ENCODE data around the gene SOX14.

SOX14 gene

DNA sequence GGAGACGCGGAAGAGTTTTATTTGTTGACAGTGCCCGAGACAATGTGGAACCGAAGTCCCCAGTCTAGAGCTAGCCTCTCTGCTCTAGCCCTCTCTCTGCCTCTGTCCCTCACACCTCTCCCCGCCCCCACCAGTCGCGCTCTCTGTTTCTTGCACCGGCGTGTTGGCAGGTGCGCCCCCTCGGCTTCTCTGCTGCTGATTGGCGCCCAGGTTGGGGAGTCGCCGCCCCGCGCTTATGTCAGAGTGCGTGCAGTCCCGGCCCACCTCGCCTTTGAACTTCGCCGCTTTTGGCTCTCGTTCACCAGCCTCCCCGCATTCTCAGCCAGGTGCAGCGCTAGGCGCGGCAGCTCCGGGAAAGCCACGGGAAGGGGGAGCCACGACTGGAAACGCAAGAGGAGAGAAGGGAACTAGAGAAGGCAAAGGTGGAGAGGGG lies at the start of gene SOX14:
Gene SOX14, plus strand, starts transcription at position 315 of the 433 bp plus-strand sequence. CDS start 470 bp downstream, outside the sequence.
- DNase-seq: peak; percentile 43 to 56

DNA sequence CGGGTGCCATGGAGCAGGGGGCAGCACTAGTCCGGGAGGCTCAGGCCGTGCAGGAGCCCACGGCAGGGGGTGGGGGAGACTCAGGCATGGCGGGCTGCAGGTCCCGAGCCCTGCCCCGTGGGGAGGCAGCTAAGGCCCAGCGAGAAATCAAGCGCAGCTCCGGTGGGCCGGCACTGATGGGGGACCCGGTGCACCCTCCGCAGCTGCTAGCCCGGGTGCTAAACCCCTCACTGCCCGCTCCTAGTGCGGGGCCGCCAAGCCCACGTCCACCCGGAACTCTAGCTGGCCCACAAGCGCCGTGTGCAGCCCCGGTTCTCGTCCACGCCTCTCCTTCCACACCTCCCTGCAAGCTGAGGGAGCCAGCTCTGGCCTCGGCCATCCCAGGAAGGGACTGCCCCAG lies 49.6 kb upstream of the SOX14 start:
- DNase-seq: no peak

DNA sequence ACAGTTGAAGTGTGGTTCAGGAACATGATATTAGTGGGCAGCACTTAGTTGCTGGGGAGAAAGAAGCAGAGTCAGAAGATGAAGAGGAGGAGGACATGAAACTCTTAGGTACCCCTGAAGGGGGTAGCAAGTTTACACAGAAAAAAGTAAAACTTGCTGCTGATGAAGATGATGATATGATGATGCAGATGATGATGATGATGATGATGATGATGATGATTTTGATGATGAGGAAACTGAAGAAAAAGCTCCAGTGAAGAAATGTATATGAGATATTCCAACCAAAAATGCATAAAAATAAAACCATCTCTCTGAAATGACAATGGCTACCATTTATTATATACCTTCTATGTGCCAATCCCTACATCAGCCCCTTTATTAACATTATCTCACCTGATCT lies 39.9 kb upstream of the SOX14 start:
- no peak for DNase-seq

GRCh38 chr3:137737208-137737607 lies 26.9 kb upstream of the SOX14 start:
- no peak for DNase-seq

- DNase-seq: no peak
These were observed 25.4 kb upstream of the SOX14 start for GRCh38 chr3:137738710-137739109.

DNA sequence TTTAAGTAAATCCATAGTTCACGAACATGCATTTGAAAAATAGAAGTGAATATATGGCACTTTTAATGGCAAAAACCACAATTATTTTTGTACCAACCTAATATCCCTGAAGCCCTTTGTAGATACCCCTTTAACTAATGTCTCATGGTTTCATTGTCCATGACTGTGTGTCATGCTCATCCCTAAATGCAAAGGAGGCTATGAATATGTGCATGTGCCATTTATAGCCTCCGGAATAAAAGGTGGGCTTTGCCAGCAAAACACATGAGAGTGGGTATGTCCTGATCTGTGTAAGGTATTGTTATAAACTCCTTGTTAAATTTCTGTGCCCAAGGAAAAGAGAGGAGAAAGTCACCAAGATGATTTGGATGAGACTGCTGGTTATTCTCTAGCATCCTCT lies 20.5 kb upstream of the SOX14 start:
- DNase-seq: no peak

DNA sequence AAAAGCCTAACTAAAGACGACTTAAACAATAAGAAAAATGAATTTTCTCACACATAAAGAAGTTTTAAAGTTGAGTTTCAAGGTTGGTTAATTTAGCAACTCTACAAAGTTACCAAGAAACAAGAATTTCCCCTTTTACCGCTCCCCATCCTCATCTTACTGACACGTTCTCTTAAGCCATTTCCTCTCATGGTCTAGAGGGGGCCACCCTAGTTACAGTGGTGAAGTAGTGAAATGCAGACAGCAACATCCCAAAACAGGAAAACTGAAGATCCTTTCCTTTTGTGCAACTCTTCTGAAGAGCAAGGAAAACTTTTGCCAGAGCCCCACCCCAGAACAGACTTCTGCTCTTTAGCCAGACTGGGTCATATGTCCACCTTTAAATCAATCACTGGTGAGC lies 17.3 kb upstream of the SOX14 start:
- DNase-seq: no peak

- no peak for DNase-seq
These were observed 4.6 kb upstream of the SOX14 start for GRCh38 chr3:137759505-137759904.

- peak in 1 of 2 experiments; percentile 45 for DNase-seq
These were observed 3.6 kb upstream of the SOX14 start for GRCh38 chr3:137760341-137761098.

GRCh38 chr3:137761099-137761562 lies 3.0 kb upstream of the SOX14 start:
- peak in 1 of 2 experiments; percentile 13 for DNase-seq

DNA sequence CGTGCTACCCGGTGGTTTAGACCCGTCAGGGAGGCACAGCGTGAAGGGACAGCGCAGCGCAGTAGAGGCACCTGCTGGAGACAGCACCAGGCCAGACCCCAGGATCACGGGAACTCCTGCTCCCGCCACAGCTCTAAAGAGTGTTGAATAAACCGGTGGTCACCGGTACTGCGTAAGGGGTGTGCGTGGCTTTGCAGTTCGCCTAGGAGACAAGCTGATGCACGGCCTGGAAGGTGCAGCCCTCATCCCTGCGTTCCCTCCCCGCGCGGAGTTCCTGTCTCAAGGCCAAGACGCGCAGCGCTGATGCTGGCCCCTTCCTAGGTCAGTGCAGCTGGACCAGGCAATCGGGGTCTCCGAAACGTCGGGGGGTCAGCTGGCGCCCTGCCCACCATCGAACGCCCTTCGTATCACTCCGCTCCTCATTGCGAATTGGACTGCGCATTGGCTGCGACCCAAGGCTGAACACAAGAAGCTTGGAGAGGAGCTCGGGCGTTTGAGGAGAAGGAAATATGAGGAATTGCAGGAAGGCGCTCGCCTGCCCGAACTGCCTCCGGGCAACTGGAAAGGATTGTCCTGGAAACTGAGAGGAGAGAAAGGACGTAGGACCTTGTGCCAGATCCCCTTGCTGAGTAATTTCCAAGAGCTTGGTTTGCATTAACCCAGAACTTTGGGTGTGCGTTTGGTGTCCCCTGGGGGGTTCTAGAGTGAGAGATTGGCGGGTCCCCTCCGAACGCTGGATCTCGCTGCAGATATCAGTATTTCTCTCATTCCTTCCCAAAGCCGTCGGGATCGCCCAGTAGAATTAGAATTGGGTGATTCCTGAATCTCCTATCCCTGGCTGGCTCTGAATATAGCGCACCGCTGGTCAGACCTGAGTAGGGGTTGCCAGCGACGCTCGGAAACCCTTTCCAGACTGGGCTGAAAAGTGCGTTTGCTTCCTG lies 2.3 kb upstream of the SOX14 start:
- peak; percentile 21 to 68 for DNase-seq

DNA sequence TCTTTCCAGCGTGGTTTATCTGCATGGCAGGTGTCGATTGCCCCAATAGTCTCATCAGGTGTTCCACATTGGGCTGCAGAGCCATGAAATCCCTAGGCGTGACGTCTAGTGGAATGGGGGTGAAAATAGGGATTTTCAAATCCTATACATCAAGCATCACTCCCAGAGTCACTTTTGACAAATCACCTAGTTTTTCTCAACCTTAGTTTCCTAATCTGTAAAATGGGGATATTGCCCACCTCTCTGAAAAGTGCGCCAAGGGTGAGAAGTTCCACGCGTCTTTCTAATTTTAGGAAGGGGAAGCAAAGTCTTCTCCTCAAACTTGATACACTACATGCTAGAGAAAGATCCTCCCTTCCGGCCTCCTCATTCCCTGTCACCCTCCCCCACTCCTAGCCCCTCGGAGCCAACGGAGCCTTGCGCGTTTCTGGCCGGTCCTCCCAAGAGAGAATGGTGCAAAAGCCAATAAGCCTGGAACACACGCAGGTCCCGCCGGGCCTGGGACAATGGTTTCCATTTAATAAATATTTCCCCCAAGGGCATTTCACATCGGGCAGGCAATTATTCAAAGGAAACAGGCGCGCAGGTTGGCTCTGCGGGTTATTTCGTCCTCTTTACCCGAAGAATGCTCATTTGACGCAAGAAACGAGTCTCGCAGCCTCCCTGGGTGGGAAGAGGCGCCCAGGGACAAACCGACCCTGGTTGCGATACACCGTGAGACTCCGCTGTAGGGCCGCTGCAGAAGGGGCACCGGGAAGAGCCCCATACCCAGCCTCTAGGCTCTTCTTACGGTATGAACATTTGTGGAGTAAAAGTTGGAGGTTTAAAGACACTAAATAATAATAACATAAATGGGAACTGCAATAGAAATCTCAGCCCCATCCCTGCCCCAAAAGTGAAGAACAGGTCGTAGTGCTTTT lies 1.2 kb upstream of the SOX14 start:
- peak in 1 of 2 experiments; percentile 49 for DNase-seq

DNA sequence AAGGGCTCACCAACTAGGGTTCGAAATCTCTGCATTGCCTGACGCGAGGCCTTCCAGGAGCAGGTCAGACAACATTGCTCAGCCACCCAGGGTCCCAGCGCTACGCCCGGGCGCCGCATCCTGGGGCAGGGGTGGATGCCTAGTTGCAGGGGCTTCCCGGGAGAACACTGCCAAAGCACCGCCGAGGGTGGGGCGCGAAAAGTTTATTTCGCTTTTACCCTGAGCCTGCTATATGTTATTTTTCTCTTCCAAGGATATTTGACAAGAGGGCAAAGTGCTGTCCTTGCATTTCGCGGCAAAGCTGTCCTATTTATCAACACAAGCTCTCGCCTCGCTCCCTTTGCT lies 549 bp upstream of the SOX14 start:
- DNase-seq: peak in 1 of 2 experiments; percentile 49

- DNase-seq: no peak
These were observed 621 bp downstream of the SOX14 start for GRCh38 chr3:137764563-137765309.

DNA sequence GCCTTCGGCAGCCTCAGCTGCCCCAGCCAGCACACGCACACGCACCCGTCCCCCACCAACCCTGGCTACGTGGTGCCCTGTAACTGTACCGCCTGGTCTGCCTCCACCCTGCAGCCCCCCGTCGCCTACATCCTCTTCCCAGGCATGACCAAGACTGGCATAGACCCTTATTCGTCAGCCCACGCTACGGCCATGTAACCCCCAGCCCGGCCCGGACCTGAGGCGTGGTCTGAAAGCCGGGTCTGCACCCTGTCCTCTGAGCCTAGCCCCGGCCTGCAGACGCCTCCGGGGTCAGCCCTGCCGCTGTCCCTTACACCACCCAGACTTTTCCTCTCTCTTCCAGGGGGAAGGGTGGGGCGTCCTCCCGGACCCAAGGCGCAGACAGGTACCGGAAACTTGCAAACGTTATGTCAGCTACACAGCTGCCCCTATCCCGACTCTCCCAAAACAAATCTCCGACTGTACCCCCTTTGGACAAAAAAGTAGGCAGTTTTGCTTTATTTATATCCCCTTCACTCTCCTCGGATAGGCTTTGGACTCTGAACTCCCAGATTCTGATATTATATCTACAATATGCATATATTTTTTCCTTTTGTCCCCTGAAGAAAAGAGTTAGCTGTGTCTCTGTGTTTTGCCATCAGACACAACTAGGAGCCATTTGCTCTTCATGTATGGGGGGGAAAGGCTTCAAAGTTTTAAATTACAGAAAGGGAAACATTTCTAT lies 1.4 kb downstream of the SOX14 start:
- no peak for DNase-seq

- no peak for DNase-seq
These were observed 2.1 kb downstream of the SOX14 start for GRCh38 chr3:137766041-137766875.

DNA sequence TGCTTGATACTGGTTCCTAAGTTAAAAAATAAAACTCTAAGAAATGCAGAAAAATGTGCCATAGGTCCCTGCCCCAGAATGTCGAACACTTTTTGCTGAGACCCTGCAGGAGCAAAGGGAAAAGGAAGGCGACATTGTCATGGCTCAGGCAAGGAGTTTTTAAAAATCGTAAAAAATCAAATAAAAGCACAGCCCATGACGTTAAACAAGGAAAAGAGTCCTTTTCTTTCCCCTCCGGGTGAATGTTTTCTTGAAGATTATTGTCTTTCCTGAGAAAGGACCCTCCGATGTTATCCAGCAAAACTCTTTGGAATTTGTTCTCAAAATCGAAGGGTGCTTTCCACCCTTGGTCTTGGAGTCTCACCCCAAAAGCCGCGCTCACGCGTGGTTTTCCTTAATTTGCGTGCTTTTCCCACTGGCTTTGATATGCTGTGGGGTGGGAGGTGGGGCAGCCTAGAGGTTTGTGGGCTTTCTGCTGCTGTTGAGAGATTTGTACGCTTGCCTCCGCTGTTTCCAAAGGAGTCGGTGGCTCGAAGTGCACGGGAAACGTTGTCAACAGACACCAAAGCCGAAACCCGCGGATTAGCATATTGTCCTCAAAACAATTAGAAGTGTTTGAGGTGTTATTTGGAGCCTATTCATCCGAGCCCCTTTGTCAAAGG lies 2.9 kb downstream of the SOX14 start:
- peak; percentile 32 to 67 for DNase-seq

- DNase-seq: peak in 1 of 2 experiments; percentile 44
These were observed 3.6 kb downstream of the SOX14 start for GRCh38 chr3:137767538-137768360.
